ENCODE measurements around the gene COX4I2.
A peak's percentile ranks its signal among the peaks of the same experiment; 100 is the strongest.

Gene COX4I2

GRCh38 chr20:31684153-31685015 is 46.7 kb downstream of the COX4I2 start:
- H3K27ac ChIP-seq (ENCODE audit: low read depth, low read length): no peak overlapping the region
- H4K12ac ChIP-seq (ENCODE audit: low read depth, low read length): no peak overlapping the region
- peak overlapping the region; percentile 42 for H3K18ac ChIP-seq (ENCODE audit: low read length)
- no peak overlapping the region for H4K91ac ChIP-seq (ENCODE audit: low read depth, low read length)
- H3K4me3 ChIP-seq (ENCODE audit: low read depth, low read length): no peak overlapping the region
- H3K9ac ChIP-seq (ENCODE audit: low read length): no peak overlapping the region
- peaks cover 5 to 8% of the 10 kb centered on the region in 2 experiments for H3K36me3 ChIP-seq (ENCODE audit: control insufficient read depth in 1 of 2, insufficient read depth in 2 of 2, low read length in 2 of 2)
- H3K79me1 ChIP-seq (ENCODE audit: low read length): peaks cover 6% of the 10 kb centered on the region
- no peak overlapping the region for H3K4ac ChIP-seq (ENCODE audit: low read depth, low read length)
- peaks cover 2% of the 10 kb centered on the region for H3K79me2 ChIP-seq (ENCODE audit: control insufficient read depth, insufficient read depth, low read length, poor library complexity)
- H2AK5ac ChIP-seq (ENCODE audit: low read length): no peak overlapping the region
- no peak overlapping the region for H2BK12ac ChIP-seq (ENCODE audit: low read length)
- no peaks in the 10 kb centered on the region for H3K27me3 ChIP-seq (ENCODE audit: insufficient read depth, low read length)
- no CpG with 5 or more reads among the region's 11 CpGs for WGBS (ENCODE audit: extremely low coverage, insufficient coverage, insufficient read length)
- no peak overlapping the region for H2BK120ac ChIP-seq (ENCODE audit: insufficient read depth, low read length, poor library complexity)
- no peak overlapping the region for H2AFZ ChIP-seq (ENCODE audit: insufficient read depth, low read length, poor library complexity)
- no peak overlapping the region for H3K4me2 ChIP-seq (ENCODE audit: low read length)
- no peak overlapping the region for H4K8ac ChIP-seq (ENCODE audit: low read depth, low read length)
- no peaks in the 10 kb centered on the region for H3K9me3 ChIP-seq (ENCODE audit: insufficient read depth, low read depth, low read length)
- peaks cover 10 to 14% of the 10 kb centered on the region in 2 experiments for H3K4me1 ChIP-seq (ENCODE audit: control insufficient read depth in 1 of 2, insufficient read depth in 2 of 2, low read length in 2 of 2)
- no peak for DNase-seq
- H3K14ac ChIP-seq (ENCODE audit: low read length): peak overlapping the region; percentile 2
- H2BK5ac ChIP-seq (ENCODE audit: low read depth, low read length, poor library complexity): no peak overlapping the region
- H3K23ac ChIP-seq (ENCODE audit: low read length): no peak overlapping the region

- no peaks in the 10 kb centered on the region for H3K27me3 ChIP-seq (ENCODE audit: insufficient read depth, low read length)
- H3K4me2 ChIP-seq (ENCODE audit: low read length): no peak overlapping the region
- no peak overlapping the region for H3K4ac ChIP-seq (ENCODE audit: low read depth, low read length)
- H3K14ac ChIP-seq (ENCODE audit: low read length): no peak overlapping the region
- no CpG with 5 or more reads among the region's 2 CpGs for whole genome bisulfite sequencing (ENCODE audit: extremely low coverage, insufficient coverage, insufficient read length)
- no peak overlapping the region for H4K8ac ChIP-seq (ENCODE audit: low read depth, low read length)
- no peak overlapping the region for H2BK12ac ChIP-seq (ENCODE audit: low read length)
- H2BK120ac ChIP-seq (ENCODE audit: insufficient read depth, low read length, poor library complexity): no peak overlapping the region
- no peak overlapping the region for H2BK5ac ChIP-seq (ENCODE audit: low read depth, low read length, poor library complexity)
- H4K12ac ChIP-seq (ENCODE audit: low read depth, low read length): no peak overlapping the region
- no peak overlapping the region for H3K4me3 ChIP-seq (ENCODE audit: low read depth, low read length)
- H2AK5ac ChIP-seq (ENCODE audit: low read length): no peak overlapping the region
- no peak for DNase-seq
- peaks cover 2 to 4% of the 10 kb centered on the region in 2 experiments for H3K4me1 ChIP-seq (ENCODE audit: control insufficient read depth in 1 of 2, insufficient read depth in 2 of 2, low read length in 2 of 2)
- H3K23ac ChIP-seq (ENCODE audit: low read length): no peak overlapping the region
- H3K9me3 ChIP-seq (ENCODE audit: insufficient read depth, low read depth, low read length): no peaks in the 10 kb centered on the region
- no peak overlapping the region for H4K91ac ChIP-seq (ENCODE audit: low read depth, low read length)
- peaks cover 2% of the 10 kb centered on the region for H3K79me1 ChIP-seq (ENCODE audit: low read length)
- no peak overlapping the region for H3K27ac ChIP-seq (ENCODE audit: low read depth, low read length)
- peaks cover 5 to 8% of the 10 kb centered on the region in 2 experiments for H3K36me3 ChIP-seq (ENCODE audit: control insufficient read depth in 1 of 2, insufficient read depth in 2 of 2, low read length in 2 of 2)
- no peak overlapping the region for H3K9ac ChIP-seq (ENCODE audit: low read length)
- H2AFZ ChIP-seq (ENCODE audit: insufficient read depth, low read length, poor library complexity): no peak overlapping the region
- H3K79me2 ChIP-seq (ENCODE audit: control insufficient read depth, insufficient read depth, low read length, poor library complexity): peaks cover under 1% of the 10 kb centered on the region
- H3K18ac ChIP-seq (ENCODE audit: low read length): no peak overlapping the region
Observed at GRCh38 chr20:31685853-31686643, 48.3 kb downstream of the COX4I2 start.

DNA sequence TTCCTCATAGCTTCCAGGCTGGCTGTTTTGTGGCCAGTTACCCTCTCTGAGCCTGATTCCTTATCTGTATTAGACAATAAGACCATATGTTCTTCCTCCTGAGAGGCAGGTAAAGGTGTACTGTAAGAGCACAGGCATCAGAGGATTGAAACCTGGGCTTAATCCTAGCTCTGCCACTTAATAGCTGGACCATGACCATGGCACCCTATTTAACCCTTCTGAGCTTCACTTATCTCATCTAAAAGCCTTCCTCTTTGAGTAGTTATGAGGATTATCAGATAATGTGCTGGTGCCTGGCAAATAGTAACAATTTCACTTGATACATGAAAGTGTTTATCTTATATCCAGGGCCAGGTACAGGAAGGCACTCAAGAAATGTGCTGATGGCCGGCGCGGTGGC is 50.1 kb downstream of the COX4I2 start:
- Histone ChIP-seq H2BK120ac (ENCODE audit: insufficient read depth, low read length, poor library complexity) (no peak overlapping the region), H3K14ac (ENCODE audit: low read length) (no peak overlapping the region), H4K8ac (ENCODE audit: low read depth, low read length) (no peak overlapping the region), H2BK5ac (ENCODE audit: low read depth, low read length, poor library complexity) (no peak overlapping the region), H3K4me2 (ENCODE audit: low read length) (no peak overlapping the region), H3K9me3 (ENCODE audit: insufficient read depth, low read depth, low read length) (no peaks in the 10 kb centered on the region), H3K4me1 (ENCODE audit: control insufficient read depth in 1 of 2, insufficient read depth in 2 of 2, low read length in 2 of 2) (no peaks in the 10 kb centered on the region), H3K79me1 (ENCODE audit: low read length) (no peaks in the 10 kb centered on the region), H3K9ac (ENCODE audit: low read length) (no peak overlapping the region), H3K27me3 (ENCODE audit: insufficient read depth, low read length) (no peaks in the 10 kb centered on the region), H4K91ac (ENCODE audit: low read depth, low read length) (no peak overlapping the region), H3K27ac (ENCODE audit: low read depth, low read length) (no peak overlapping the region), H3K36me3 (ENCODE audit: control insufficient read depth in 1 of 2, insufficient read depth in 2 of 2, low read length in 2 of 2) (peaks cover 5 to 6% of the 10 kb centered on the region in 2 experiments), H2AK5ac (ENCODE audit: low read length) (no peak overlapping the region), H3K4ac (ENCODE audit: low read depth, low read length) (no peak overlapping the region), H3K23ac (ENCODE audit: low read length) (no peak overlapping the region), H2AFZ (ENCODE audit: insufficient read depth, low read length, poor library complexity) (no peak overlapping the region), H4K12ac (ENCODE audit: low read depth, low read length) (no peak overlapping the region), H2BK12ac (ENCODE audit: low read length) (no peak overlapping the region), H3K79me2 (ENCODE audit: control insufficient read depth, insufficient read depth, low read length, poor library complexity) (no peaks in the 10 kb centered on the region), H3K4me3 (ENCODE audit: low read depth, low read length) (no peak overlapping the region), H3K18ac (ENCODE audit: low read length) (no peak overlapping the region)
- no peak for DNase-seq
- no CpG with 5 or more reads among the region's 3 CpGs for WGBS (ENCODE audit: extremely low coverage, insufficient coverage, insufficient read length)

DNA sequence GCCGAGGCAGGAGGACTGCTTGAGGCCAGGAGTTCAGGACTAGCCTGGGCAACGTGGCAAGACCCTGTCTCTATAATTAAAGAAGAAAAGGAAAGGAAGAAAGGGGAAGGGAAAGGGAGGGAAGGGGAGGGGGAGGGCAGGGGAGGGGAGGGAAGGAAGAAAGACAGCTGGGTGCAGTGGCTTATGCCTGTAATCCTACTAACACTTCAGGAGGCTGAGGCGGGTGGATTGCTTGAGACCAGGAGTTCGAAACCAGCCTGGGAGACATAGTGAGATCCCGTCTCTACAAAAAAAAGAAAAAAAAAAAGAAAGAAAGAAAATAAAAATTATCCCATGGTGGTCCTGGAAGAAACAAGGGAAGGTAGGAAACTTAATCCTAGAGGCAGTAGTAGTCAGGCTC is 51.4 kb downstream of the COX4I2 start:
- Histone ChIP-seq H3K14ac (ENCODE audit: low read length) (no peak overlapping the region), H3K9me3 (ENCODE audit: insufficient read depth, low read depth, low read length) (no peaks in the 10 kb centered on the region), H2AFZ (ENCODE audit: insufficient read depth, low read length, poor library complexity) (no peak overlapping the region), H2BK5ac (ENCODE audit: low read depth, low read length, poor library complexity) (no peak overlapping the region), H3K36me3 (ENCODE audit: control insufficient read depth in 1 of 2, insufficient read depth in 2 of 2, low read length in 2 of 2) (peaks cover 5 to 7% of the 10 kb centered on the region in 2 experiments), H3K9ac (ENCODE audit: low read length) (no peak overlapping the region), H4K12ac (ENCODE audit: low read depth, low read length) (no peak overlapping the region), H2AK5ac (ENCODE audit: low read length) (no peak overlapping the region), H2BK120ac (ENCODE audit: insufficient read depth, low read length, poor library complexity) (no peak overlapping the region), H3K4me2 (ENCODE audit: low read length) (no peak overlapping the region), H2BK12ac (ENCODE audit: low read length) (no peak overlapping the region), H3K79me2 (ENCODE audit: control insufficient read depth, insufficient read depth, low read length, poor library complexity) (peaks cover 2% of the 10 kb centered on the region), H3K18ac (ENCODE audit: low read length) (no peak overlapping the region), H3K4me3 (ENCODE audit: low read depth, low read length) (no peak overlapping the region), H4K91ac (ENCODE audit: low read depth, low read length) (no peak overlapping the region), H3K79me1 (ENCODE audit: low read length) (peaks cover 3% of the 10 kb centered on the region), H3K4me1 (ENCODE audit: control insufficient read depth in 1 of 2, insufficient read depth in 2 of 2, low read length in 2 of 2) (peaks cover 0 to 3% of the 10 kb centered on the region in 2 experiments), H3K4ac (ENCODE audit: low read depth, low read length) (no peak overlapping the region), H3K27me3 (ENCODE audit: insufficient read depth, low read length) (no peaks in the 10 kb centered on the region), H3K23ac (ENCODE audit: low read length) (no peak overlapping the region), H4K8ac (ENCODE audit: low read depth, low read length) (no peak overlapping the region), H3K27ac (ENCODE audit: low read depth, low read length) (no peak overlapping the region)
- WGBS (ENCODE audit: extremely low coverage, insufficient coverage, insufficient read length): no CpG with 5 or more reads among the region's 5 CpGs
- DNase-seq: no peak
